ENCODE results near the gene QPCT. TPM values are rescaled to one million over a fixed set of nuclear protein-coding genes. Genes with fewer than 3 reads are reported as not detected.

QPCT gene
- total RNA-seq, 4 donors from 2014 or later = 1.2 to 5.1 (median 4.0) TPM

DNA sequence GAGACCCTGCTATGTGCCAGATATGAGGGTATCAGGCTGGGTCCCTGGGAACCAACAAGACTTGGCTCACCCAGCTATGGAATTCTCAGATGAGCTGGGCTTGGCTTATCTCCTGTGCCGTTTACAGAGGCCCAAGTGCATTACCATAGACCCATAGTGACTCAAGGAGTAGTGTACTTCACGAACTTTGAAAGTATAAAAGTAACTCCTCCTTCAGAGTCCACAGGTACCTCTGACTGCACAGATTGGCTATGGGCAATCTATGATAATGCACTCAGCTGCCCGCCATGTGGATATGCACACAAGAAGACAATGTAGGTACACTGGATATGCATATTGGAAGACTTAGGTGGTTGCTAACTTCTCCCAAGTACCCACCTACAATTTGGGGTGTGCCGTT is 78.4 kb downstream of the QPCT start:
- no peak overlapping the region for H3K4me3 ChIP-seq
- H3K36me3 ChIP-seq = no peaks in the 10 kb centered on the region
- no peak overlapping the region for H3K27ac ChIP-seq (replicated peaks in 1 of 4)
- H3K9me3 ChIP-seq = no peaks in the 10 kb centered on the region
- 100% methylated on average over 4 of the region's 4 CpGs for WGBS
- TF ChIP-seq, protein P1, sequence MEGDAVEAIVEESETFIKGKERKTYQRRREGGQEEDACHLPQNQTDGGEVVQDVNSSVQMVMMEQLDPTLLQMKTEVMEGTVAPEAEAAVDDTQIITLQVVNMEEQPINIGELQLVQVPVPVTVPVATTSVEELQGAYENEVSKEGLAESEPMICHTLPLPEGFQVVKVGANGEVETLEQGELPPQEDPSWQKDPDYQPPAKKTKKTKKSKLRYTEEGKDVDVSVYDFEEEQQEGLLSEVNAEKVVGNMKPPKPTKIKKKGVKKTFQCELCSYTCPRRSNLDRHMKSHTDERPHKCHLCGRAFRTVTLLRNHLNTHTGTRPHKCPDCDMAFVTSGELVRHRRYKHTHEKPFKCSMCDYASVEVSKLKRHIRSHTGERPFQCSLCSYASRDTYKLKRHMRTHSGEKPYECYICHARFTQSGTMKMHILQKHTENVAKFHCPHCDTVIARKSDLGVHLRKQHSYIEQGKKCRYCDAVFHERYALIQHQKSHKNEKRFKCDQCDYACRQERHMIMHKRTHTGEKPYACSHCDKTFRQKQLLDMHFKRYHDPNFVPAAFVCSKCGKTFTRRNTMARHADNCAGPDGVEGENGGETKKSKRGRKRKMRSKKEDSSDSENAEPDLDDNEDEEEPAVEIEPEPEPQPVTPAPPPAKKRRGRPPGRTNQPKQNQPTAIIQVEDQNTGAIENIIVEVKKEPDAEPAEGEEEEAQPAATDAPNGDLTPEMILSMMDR (IDR thresholded peaks at IDR 0.05) = no peak
- TF ChIP-seq POLR2A (IDR thresholded peaks at IDR 0.05; ENCODE audit: low read depth) = no peak
- TF ChIP-seq POLR2AphosphoS5 (IDR thresholded peaks at IDR 0.05) = no peak
- no peak for TF ChIP-seq EP300 (IDR thresholded peaks at IDR 0.05)
- H3K27me3 ChIP-seq = no peaks in the 10 kb centered on the region
- DNase-seq (ENCODE audit: extremely low spot score) = no peak
- intact Hi-C loops (cut with DNase I) = no loop called here
- peaks cover 0 to 3% (median 0%) of the 10 kb centered on the region in 4 donors for H3K4me1 ChIP-seq

Small RNA genes lying within 50 kb of the gene (small RNA-seq; reads per million reads assigned to genes)
- gene RNU6-939P = 0 reads per million in 3 donors

Other genes starting within 250 kb of the QPCT start
- gene EIF2AK2, start 187.7 kb upstream of the QPCT start, total RNA-seq = 10 to 100 TPM; 23.7 to 28.4 (median 27.8) TPM
- not detected for gene SULT6B1, start 156.0 kb upstream of the QPCT start, total RNA-seq
- gene CEBPZOS, start 148.1 kb upstream of the QPCT start, total RNA-seq = 10 to 100 TPM; 25.2 to 31.6 (median 28.2) TPM
- 10 to 100 TPM; 22.4 to 34.5 (median 30.0) TPM for gene CEBPZ, start 113.0 kb upstream of the QPCT start, total RNA-seq
- gene NDUFAF7, start 113.0 kb upstream of the QPCT start, total RNA-seq = 10 to 100 TPM; 12.3 to 16.3 (median 13.4) TPM
- 10 to 100 TPM; 31.8 to 47.3 (median 36.3) TPM for gene PRKD3, start 19.8 kb upstream of the QPCT start, total RNA-seq